Activated naive CD8-positive, alpha-beta T cell treated with anti-CD3 and anti-CD28 coated beads, Interleukin-2, amount 10 ng/mL, durations not matched to agents 7 days and 5 days (primary cell): ENCODE results near the gene MAGI3. TPM values are rescaled to one million over a fixed set of nuclear protein-coding genes. Genes with fewer than 3 reads are reported as not detected.

Source experiments
- ATAC-seq: fragments of 150-1000 bp; cut with Tn5 transposase; one replicate; pipeline ENCODE4 v1.10.0; 2021; ENCODE audit warnings: low read depth, moderate library complexity
- POLR2A ChIA-PET: fragments of 350-600 bp; sonication (Branson Sonifier 250); formaldehyde crosslinking; loops from one replicate; lab custom pipeline; 2021; ENCODE audit warnings: antibody characterized with exemption; lab: Charles Lee
- DNase-seq: peaks from one replicate; pipeline ENCODE4 v3.0.0; 2021
- H3K27ac Mint-ChIP-seq: one replicate; pipeline ENCODE4 v1.8.0; 2022; ENCODE audit warnings: mild to moderate bottlenecking, mixed read lengths
- H3K27me3 Mint-ChIP-seq: one replicate; pipeline ENCODE4 v1.8.0; 2022; ENCODE audit warnings: mild to moderate bottlenecking, moderate library complexity, mixed read lengths
- H3K36me3 Mint-ChIP-seq: one replicate; pipeline ENCODE4 v1.8.0; 2021; ENCODE audit warnings: mild to moderate bottlenecking, mixed read lengths
- H3K4me1 Mint-ChIP-seq: one replicate; pipeline ENCODE4 v1.8.0; 2021; ENCODE audit warnings: mixed read lengths
- H3K4me3 Mint-ChIP-seq: one replicate; pipeline ENCODE4 v1.8.0; 2022; ENCODE audit warnings: mild to moderate bottlenecking, moderate library complexity, mixed read lengths
- H3K9me3 Mint-ChIP-seq: one replicate; pipeline ENCODE4 v1.8.0; 2021; ENCODE audit warnings: mixed read lengths
- total RNA-seq, 2 experiments: library from RNA; stranded (reverse); gene quantifications; one replicate each; pipeline ENCODE4 v1.2.3, GENCODE V29; 2021

The MAGI3 gene
- total RNA-seq, 2 experiments from 2014 or later, result 5.2 to 5.8 TPM

DNA sequence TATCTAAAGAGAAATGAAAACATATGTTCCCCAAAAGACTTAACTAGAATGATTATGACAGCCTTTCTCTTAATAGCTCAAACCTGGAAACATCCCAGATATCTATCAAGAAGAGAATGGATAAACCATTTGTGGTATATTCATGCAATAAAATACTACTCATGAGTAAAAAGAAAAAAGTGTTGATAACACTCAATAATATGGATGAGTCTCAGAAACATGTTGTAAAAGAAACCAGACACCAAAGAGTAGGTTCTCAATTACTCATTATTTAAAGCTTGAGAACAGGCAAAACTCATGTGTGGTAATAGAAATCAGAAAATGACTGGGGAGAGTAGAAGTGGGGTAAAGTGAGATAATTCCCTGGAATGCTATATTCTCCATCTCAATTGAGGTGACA is 214.8 kb downstream of the MAGI3 start:
- peaks cover 5% of the 10 kb centered on the region for H3K9me3 Mint-ChIP-seq
- DNase-seq, result no peak
- no peaks in the 10 kb centered on the region for H3K27me3 Mint-ChIP-seq
- no peak for ATAC-seq
- H3K36me3 Mint-ChIP-seq, result peaks cover 5% of the 10 kb centered on the region
- POLR2A ChIA-PET, result no interaction called here
- H3K4me3 Mint-ChIP-seq, result no peak overlapping the region
- H3K27ac Mint-ChIP-seq, result no peak overlapping the region
- peaks cover 2% of the 10 kb centered on the region for H3K4me1 Mint-ChIP-seq

DNA sequence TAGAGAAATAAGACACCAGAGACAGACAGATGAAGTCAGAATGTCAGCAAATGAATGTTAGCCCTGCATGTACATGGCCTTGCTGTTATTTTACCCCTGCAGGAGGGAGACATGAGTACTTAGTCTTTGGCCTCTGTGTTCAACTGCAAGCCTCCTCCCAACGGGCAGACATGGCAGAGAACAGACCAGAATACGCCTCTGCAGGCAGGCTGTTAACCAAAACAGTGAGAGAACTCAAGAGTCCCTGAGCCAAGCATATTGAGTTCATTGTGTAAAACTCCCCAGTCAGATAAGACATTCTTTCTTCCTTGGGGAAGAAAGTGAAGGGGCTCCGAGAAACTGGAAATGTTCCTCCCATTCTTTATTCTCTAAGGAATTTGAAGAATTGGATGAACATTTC is 218.1 kb downstream of the MAGI3 start:
- DNase-seq (no peak), ATAC-seq (no peak)
- Mint-ChIP-seq H3K4me1 (no peaks in the 10 kb centered on the region), H3K27ac (no peak overlapping the region), H3K27me3 (peaks cover 2% of the 10 kb centered on the region), H3K9me3 (peaks cover 6% of the 10 kb centered on the region), H3K36me3 (no peaks in the 10 kb centered on the region), H3K4me3 (no peak overlapping the region)
- POLR2A ChIA-PET, result no interaction called here

DNA sequence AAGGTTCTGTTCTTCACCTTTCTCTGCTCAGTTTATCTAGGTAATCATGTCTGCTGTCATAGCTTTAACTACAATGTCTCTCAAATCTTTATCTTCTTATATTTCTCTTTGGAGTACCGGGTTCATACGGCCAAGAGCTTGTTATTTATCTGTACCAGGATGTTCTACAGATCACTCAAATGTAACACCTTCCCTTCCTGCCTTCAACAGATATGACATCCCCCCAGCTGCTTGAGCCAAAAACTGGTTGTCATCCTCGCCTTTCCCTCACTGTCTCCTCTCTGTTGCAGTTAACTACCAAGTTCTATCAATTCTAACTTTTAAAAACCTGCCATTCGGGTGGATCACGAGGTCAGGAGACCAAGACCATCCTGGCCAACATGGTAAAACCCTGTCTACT is 220.1 kb downstream of the MAGI3 start:
- POLR2A ChIA-PET, result no interaction called here
- no peak for ATAC-seq
- H3K4me1 Mint-ChIP-seq, result no peaks in the 10 kb centered on the region
- H3K36me3 Mint-ChIP-seq, result no peaks in the 10 kb centered on the region
- H3K27me3 Mint-ChIP-seq, result peaks cover 2% of the 10 kb centered on the region
- H3K4me3 Mint-ChIP-seq, result no peak overlapping the region
- DNase-seq, result no peak
- peaks cover 3% of the 10 kb centered on the region for H3K9me3 Mint-ChIP-seq
- no peak overlapping the region for H3K27ac Mint-ChIP-seq

DNA sequence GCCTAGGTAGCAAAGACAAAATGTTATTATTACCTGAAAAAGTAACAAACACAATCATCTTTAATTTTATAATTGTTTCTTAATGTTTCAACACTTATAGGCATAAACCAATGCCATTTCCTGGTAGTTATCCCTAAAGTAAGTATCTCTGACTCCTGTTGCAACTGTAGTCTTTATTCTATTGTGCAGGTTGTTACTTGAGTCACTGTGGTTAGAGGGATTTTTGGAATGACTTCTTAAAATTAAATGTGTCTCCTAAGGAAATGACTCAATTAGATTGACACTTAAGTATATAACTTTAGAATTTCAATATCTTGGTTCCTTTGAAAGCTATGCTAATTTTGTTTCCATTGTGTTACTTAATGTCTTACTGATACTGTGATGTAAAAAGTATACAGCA is 225.1 kb downstream of the MAGI3 start:
- Mint-ChIP-seq H3K4me3 (no peak overlapping the region), H3K27me3 (peaks cover 2% of the 10 kb centered on the region), H3K36me3 (no peaks in the 10 kb centered on the region), H3K27ac (no peak overlapping the region), H3K9me3 (peaks cover 3% of the 10 kb centered on the region), H3K4me1 (no peaks in the 10 kb centered on the region)
- DNase-seq (no peak), ATAC-seq (no peak)
- POLR2A ChIA-PET, result no interaction called here

DNA sequence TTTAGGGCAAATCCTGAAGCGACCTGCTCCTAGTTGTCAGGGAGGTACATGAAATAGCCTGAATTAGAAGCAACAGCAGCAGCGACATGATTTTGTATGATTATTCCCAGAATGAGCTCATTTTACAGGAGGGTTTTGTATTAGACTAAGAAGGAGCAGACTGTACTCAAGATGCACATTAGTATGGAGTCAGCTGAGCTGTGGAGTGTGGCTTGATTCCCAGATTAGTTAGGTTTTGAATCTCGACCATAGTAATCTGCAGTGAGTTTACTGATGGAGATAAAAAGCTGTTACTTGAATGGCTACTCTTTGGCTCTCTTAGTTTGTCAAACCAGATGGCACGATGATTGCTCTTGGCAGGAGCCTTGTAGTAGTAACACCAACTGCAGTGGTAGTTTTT is 225.8 kb downstream of the MAGI3 start:
- Mint-ChIP-seq H3K4me3 (no peak overlapping the region), H3K9me3 (peaks cover 3% of the 10 kb centered on the region)
- no peak for ATAC-seq

DNA sequence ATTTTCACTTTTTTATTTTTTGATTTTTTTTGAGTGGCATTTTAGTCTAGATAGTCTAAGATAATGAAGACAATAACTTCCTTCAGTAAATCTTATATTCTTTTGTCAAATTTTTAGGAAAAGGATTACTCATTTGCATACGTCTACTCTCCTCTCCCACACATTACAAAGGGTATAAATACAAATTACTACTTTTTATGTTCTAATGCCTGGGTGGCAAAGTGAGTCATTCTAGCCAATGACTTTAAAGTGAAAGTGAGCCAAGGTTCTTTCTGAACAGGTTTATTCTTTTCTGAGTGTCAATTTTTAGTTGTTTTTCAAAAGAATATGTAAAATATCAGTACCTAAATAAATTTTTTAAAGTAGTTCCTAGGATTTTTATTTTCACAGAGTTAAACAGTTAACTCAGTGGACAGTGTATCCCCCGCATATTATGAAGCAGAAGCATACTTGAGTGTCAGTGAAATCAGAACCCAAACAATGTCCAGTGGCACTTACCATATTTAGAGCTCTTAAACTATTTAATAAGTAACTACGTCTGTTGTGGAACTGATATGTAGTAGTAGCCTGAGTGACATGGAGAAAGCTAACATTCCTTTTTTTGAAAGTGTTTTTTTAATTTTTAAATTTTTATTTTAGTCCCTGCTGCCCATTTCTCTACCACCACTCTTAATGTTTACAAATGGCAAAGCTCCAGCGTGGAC is 227.3 kb downstream of the MAGI3 start:
- Mint-ChIP-seq H3K4me3 (no peak overlapping the region), H3K36me3 (peaks cover 2% of the 10 kb centered on the region), H3K4me1 (no peaks in the 10 kb centered on the region), H3K9me3 (no peaks in the 10 kb centered on the region), H3K27ac (no peak overlapping the region), H3K27me3 (no peaks in the 10 kb centered on the region)
- ATAC-seq, result no peak
- no peak for DNase-seq
- POLR2A ChIA-PET, result no interaction called here

More for the DNA sequence above, 225.8 kb downstream of the MAGI3 start:
- POLR2A ChIA-PET, result no interaction called here
- DNase-seq, result no peak
- Mint-ChIP-seq H3K27me3 (peaks cover 2% of the 10 kb centered on the region), H3K36me3 (no peaks in the 10 kb centered on the region), H3K4me1 (no peaks in the 10 kb centered on the region), H3K27ac (no peak overlapping the region)

DNA sequence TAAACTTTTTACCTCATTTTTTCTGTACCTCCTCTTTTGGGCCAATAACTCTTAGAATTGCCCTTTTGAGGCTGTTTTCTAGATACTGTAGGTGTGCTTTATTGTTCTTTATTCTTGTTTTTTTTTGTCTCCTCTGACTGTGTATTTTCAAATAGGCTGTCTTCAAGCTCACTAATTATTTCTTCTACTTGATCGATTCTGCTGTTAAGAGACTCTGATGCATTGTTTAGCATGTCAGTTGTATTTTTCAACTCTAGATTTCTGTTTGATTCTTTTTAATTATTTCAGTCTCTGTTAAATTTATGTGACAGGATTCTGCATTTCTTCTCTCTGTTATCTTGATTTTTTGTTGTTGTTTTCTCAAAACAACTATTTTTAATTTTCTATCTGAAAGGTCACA is 238.7 kb downstream of the MAGI3 start:
- Mint-ChIP-seq H3K36me3 (peaks cover 9% of the 10 kb centered on the region), H3K27ac (no peak overlapping the region), H3K4me1 (no peaks in the 10 kb centered on the region), H3K27me3 (peaks cover 2% of the 10 kb centered on the region), H3K9me3 (peaks cover 18% of the 10 kb centered on the region), H3K4me3 (no peak overlapping the region)
- DNase-seq (no peak), ATAC-seq (no peak)
- POLR2A ChIA-PET, result no interaction called here

DNA sequence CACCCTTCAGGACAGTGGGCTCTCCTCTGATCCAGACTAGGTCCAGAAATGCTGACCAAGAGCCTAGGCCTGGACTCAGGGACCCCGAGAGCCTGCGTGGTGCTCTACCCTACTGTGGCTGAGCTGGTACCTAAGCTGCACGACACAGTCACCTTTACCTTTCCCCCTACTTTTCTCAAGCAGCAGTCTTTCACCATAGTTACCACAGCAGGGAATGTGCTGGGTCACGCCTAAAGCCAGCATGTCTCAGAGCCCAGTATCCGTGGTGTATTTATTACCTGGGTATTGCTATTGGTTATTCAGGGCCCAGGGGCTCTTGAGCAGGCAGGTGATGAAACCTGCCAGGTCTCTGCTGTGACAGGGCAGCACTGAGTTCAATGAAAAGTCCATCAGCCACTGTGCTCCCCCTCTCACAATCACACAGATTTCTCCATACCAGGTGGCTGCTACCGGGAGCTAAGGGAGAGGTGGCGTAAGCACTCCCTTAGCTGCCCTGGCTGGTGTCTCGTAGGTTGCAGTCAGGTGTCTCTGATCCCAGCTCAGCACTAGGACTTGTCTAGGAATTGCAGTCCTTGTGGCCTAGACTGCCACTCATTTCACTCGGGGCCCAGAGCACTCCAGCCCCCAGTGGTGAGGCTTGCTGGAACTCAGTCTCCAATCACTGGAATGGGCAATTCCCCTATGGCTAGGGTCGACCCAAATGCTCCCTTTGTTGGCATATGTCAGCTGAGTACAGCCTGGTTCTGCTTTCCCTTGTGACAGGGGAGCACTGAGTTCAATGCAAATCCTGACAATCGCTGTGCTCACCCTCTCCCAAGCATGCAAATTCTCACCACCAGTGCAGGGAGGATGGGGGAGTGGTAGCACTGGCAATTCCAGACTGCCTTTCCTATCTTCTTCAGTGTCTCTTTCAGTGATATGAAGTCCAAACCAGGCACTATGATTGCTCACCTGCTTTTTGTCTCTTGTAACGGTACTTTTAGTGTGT is 240.3 kb downstream of the MAGI3 start:
- Mint-ChIP-seq H3K27ac (no peak overlapping the region), H3K27me3 (peaks cover 2% of the 10 kb centered on the region), H3K4me1 (no peaks in the 10 kb centered on the region), H3K4me3 (no peak overlapping the region), H3K36me3 (peaks cover 9% of the 10 kb centered on the region), H3K9me3 (peaks cover 19% of the 10 kb centered on the region)
- ATAC-seq (no peak), DNase-seq (no peak)
- POLR2A ChIA-PET, result no interaction called here

DNA sequence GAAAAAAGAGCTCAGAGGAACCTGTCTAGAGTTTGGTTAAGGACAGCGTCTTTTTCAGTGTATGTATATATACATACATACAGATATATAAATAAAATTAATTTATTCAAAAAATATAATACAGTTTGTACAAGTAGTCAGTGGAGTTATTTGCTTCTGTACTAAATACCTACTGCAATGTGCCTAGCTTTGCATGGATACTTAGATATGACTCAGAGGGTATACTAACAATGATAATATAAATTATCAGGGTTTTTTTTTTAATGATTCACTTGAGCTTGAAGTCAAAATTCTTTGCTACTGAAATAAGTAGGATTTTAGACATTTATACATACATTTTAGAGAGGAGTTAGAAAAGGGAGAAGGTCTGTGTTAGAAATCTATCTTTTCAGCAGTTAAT is 251.1 kb downstream of the MAGI3 start:
- ATAC-seq (no peak), DNase-seq (no peak)
- no peaks in the 10 kb centered on the region for H3K36me3 Mint-ChIP-seq
- H3K9me3 Mint-ChIP-seq, result no peaks in the 10 kb centered on the region
- no peaks in the 10 kb centered on the region for H3K27me3 Mint-ChIP-seq
- POLR2A ChIA-PET, result no interaction called here
- H3K4me3 Mint-ChIP-seq, result no peak overlapping the region
- no peaks in the 10 kb centered on the region for H3K4me1 Mint-ChIP-seq
- H3K27ac Mint-ChIP-seq, result no peak overlapping the region

DNA sequence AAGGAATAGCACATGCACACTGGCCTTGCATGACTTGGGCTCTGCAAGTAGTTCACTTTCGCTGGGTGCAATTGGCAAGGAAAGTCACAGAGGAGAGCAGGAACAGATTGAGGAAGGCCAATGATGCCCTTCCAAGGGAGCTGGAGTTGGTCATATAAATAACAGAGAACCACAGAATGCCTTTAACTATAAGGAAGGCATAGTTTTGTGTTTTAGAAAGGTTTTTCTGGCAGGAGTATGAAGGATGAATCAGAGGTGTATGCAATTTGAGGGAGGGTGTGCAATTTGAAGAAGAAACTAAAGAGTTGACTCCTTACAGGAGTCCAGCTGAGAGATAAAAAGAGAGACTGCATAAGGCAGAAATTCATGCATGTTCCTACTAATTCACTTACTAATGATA is 256.8 kb downstream of the MAGI3 start:
- POLR2A ChIA-PET, result no interaction called here
- no peaks in the 10 kb centered on the region for H3K9me3 Mint-ChIP-seq
- H3K27me3 Mint-ChIP-seq, result no peaks in the 10 kb centered on the region

DNA sequence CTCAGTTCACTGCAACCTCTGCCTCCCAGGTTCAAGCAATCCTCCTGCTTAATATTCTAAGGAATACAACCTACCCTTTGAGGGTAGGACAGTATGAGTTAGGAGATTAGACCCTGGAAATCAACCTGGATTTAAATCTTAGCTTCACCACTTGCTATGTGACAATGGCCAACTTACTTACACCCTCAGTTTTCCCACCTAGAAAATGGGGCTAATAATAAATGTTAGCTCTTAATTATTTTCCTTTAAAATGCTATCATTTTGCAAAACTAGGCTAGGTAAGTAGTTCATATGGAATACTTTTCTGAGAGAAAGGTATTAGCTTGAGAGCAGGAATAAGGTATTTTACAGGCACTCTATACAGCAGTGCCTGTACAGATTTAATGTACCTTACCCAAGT is 258.2 kb downstream of the MAGI3 start:
- no peaks in the 10 kb centered on the region for H3K4me1 Mint-ChIP-seq
- H3K9me3 Mint-ChIP-seq, result no peaks in the 10 kb centered on the region
- no peaks in the 10 kb centered on the region for H3K36me3 Mint-ChIP-seq
- ATAC-seq (no peak), DNase-seq (no peak)
- H3K27me3 Mint-ChIP-seq, result no peaks in the 10 kb centered on the region
- no peak overlapping the region for H3K4me3 Mint-ChIP-seq
- no peak overlapping the region for H3K27ac Mint-ChIP-seq
- POLR2A ChIA-PET, result no interaction called here

More for the DNA sequence above, 256.8 kb downstream of the MAGI3 start:
- no peak for ATAC-seq
- Mint-ChIP-seq H3K4me3 (no peak overlapping the region), H3K4me1 (no peaks in the 10 kb centered on the region), H3K27ac (no peak overlapping the region), H3K36me3 (no peaks in the 10 kb centered on the region)
- no peak for DNase-seq

DNA sequence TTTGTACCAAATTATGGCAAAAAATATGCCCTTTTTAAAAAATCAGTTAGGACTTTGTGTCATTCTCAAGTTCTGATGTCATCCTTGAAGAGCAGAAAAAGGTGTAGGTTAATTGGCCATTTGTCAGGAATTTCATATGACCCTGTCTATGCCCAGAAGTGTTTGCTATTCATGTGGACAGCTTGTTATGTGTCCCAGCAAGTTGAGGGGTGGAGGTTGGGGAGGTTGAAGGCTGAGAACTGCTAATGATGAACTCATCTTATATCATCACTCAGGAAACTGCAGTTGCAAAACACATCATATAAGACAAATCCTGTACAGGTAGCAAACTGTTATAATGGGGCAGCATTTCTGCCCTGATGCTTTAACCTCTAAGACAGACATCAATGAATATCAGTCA is 262.5 kb downstream of the MAGI3 start:
- Mint-ChIP-seq H3K36me3 (no peaks in the 10 kb centered on the region), H3K27me3 (no peaks in the 10 kb centered on the region), H3K4me1 (no peaks in the 10 kb centered on the region), H3K4me3 (no peak overlapping the region), H3K27ac (no peak overlapping the region), H3K9me3 (no peaks in the 10 kb centered on the region)
- no peak for DNase-seq
- no peak for ATAC-seq
- POLR2A ChIA-PET, result no interaction called here

DNA sequence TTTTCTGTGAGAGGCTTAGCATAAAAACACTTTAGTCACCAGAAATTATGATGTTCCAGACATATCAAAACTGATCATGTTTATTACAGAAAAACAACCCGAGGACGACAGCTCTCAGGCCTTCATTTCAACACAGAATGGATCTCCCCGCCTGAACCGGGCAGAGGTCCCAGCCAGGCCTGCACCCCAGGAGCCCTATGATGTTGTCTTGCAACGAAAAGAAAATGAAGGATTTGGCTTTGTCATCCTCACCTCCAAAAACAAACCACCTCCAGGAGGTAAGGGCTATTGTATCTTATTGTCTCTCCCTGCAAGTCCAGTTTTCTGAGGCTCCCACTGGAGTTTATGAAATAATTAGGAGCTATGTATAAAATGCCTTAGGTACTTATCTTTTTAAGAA is 263.4 kb downstream of the MAGI3 start:
- Mint-ChIP-seq H3K36me3 (no peaks in the 10 kb centered on the region), H3K4me3 (no peak overlapping the region), H3K27ac (no peak overlapping the region), H3K27me3 (no peaks in the 10 kb centered on the region), H3K9me3 (no peaks in the 10 kb centered on the region), H3K4me1 (no peaks in the 10 kb centered on the region)
- POLR2A ChIA-PET, result no interaction called here
- DNase-seq (no peak), ATAC-seq (no peak)

DNA sequence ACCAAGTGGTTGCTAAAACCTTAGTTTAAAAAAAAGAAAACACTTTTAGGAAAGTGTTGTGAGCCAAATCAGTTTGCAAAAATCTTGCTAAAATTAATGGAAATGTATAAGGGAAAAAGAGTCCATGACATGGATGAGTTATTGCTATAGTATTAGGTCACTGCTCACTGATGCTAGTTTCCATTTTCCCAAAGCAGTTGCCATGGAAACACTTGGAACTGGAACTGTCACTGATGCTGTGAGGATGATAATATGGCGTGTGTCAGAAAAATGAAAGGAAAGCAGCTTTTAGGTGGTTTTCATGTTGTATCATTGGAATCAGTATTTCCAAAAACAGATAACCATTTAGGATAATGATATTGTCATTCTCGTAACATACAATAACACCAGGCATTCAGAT is 264.6 kb downstream of the MAGI3 start:
- Mint-ChIP-seq H3K9me3 (no peaks in the 10 kb centered on the region), H3K27me3 (no peaks in the 10 kb centered on the region), H3K4me1 (no peaks in the 10 kb centered on the region), H3K4me3 (no peak overlapping the region), H3K36me3 (no peaks in the 10 kb centered on the region), H3K27ac (no peak overlapping the region)
- ATAC-seq (no peak), DNase-seq (no peak)
- POLR2A ChIA-PET, result no interaction called here
